ENCODE results near the gene HEXIM1.

GRCh38 chr17:45104907-45105624 lies 43.2 kb upstream of the HEXIM1 start:
- TF ChIP-seq, protein P1, sequence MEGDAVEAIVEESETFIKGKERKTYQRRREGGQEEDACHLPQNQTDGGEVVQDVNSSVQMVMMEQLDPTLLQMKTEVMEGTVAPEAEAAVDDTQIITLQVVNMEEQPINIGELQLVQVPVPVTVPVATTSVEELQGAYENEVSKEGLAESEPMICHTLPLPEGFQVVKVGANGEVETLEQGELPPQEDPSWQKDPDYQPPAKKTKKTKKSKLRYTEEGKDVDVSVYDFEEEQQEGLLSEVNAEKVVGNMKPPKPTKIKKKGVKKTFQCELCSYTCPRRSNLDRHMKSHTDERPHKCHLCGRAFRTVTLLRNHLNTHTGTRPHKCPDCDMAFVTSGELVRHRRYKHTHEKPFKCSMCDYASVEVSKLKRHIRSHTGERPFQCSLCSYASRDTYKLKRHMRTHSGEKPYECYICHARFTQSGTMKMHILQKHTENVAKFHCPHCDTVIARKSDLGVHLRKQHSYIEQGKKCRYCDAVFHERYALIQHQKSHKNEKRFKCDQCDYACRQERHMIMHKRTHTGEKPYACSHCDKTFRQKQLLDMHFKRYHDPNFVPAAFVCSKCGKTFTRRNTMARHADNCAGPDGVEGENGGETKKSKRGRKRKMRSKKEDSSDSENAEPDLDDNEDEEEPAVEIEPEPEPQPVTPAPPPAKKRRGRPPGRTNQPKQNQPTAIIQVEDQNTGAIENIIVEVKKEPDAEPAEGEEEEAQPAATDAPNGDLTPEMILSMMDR (conservative IDR thresholded peaks at IDR 0.05; ENCODE audit: low read length): 0 out of 2 replicates have a peak, but pooled peaks have one; percentile 13
- no peak for TF ChIP-seq EZH2phosphoT487 (IDR thresholded peaks at IDR 0.05; ENCODE audit: borderline replicate concordance, low read depth, low read length)

Data from OCI-LY7 (cell line).